HL-60 (cell line): Measurements from ENCODE around the gene CACNA1C.

Source experiments
- DNase-seq, 2 experiments: peaks; one replicate each; pipeline ENCODE4 v3.0.0-alpha.2; 2010 to 2020; ENCODE audit warnings: low read depth in 1 of 2, low spot score in 1 of 2
- H3K27ac ChIP-seq: fragments of 250-450 bp; sonication (Bioruptor Pico); replicated peaks from 2 replicates; pipeline ENCODE4 v1.5.1; 2020; ENCODE audit warnings: mild to moderate bottlenecking, moderate library complexity
- H3K27me3 ChIP-seq: fragments of 250-450 bp; sonication (Bioruptor Pico); 2 replicates; pipeline ENCODE4 v1.5.1; 2021; ENCODE audit warnings: mild to moderate bottlenecking, moderate library complexity; ENCODE audit not compliant: insufficient read depth, poor library complexity, severe bottlenecking
- H3K4me3 ChIP-seq: replicated peaks from 2 replicates; pipeline ENCODE4 v1.5.1; 2011; ENCODE audit warnings: mild to moderate bottlenecking, control low read depth, low read length; ENCODE audit not compliant: insufficient read depth
- CTCF ChIP-seq: IDR thresholded peaks from one replicate; pipeline ENCODE4 v1.5.1; 2011; ENCODE audit warnings: low read length, control low read depth, inconsistent platforms; ENCODE audit not compliant: insufficient read depth
- GABPA ChIP-seq: IDR thresholded peaks from 2 replicates; pipeline ENCODE4 v1.6.1; 2012; ENCODE audit warnings: low read depth
- POLR2AphosphoS5 ChIP-seq: IDR thresholded peaks from 2 replicates; pipeline ENCODE4 v1.6.1; 2012; ENCODE audit warnings: low read depth
- REST ChIP-seq: IDR thresholded peaks from 2 replicates; pipeline ENCODE4 v1.6.1; 2012; ENCODE audit warnings: low read depth; ENCODE audit not compliant: insufficient replicate concordance
- SPI1 ChIP-seq: IDR thresholded peaks from 2 replicates; pipeline ENCODE4 v1.6.1; 2012; ENCODE audit warnings: low read depth, mild to moderate bottlenecking, borderline replicate concordance

CACNA1C gene

GRCh38 chr12:2477009-2477766 is 424.4 kb downstream of the CACNA1C start:
- no peak for TF ChIP-seq POLR2AphosphoS5
- H3K27me3 ChIP-seq = no peaks in the 10 kb centered on the region
- H3K4me3 ChIP-seq = no peak overlapping the region
- no peak for DNase-seq
- no peak overlapping the region for H3K27ac ChIP-seq

- TF ChIP-seq REST = no peak
- TF ChIP-seq CTCF = no peak
- TF ChIP-seq POLR2AphosphoS5 = no peak
- TF ChIP-seq SPI1 = no peak
- TF ChIP-seq GABPA = no peak
- no peak for DNase-seq
- Histone ChIP-seq H3K27me3 (no peaks in the 10 kb centered on the region), H3K4me3 (no peak overlapping the region), H3K27ac (no peak overlapping the region)
Observed at GRCh38 chr12:2479851-2480535, 427.2 kb downstream of the CACNA1C start.

- no peak for DNase-seq
- Histone ChIP-seq H3K4me3 (no peak overlapping the region), H3K27me3 (no peaks in the 10 kb centered on the region), H3K27ac (no peak overlapping the region)
- no peak for TF ChIP-seq POLR2AphosphoS5
- TF ChIP-seq CTCF = no peak
- no peak for TF ChIP-seq SPI1
- no peak for TF ChIP-seq REST
- TF ChIP-seq GABPA = no peak
Observed at GRCh38 chr12:2481346-2481745, 428.6 kb downstream of the CACNA1C start.

GRCh38 chr12:2481951-2482350 is 429.2 kb downstream of the CACNA1C start:
- no peaks in the 10 kb centered on the region for H3K27me3 ChIP-seq
- H3K4me3 ChIP-seq = no peak overlapping the region
- H3K27ac ChIP-seq = no peak overlapping the region
- DNase-seq = no peak
- TF ChIP-seq CTCF = no peak
- TF ChIP-seq GABPA = no peak
- no peak for TF ChIP-seq REST
- no peak for TF ChIP-seq SPI1
- TF ChIP-seq POLR2AphosphoS5 = no peak
